IPS DF 6.9 (cell line): ENCODE data around the gene CACNA1H.
"Not testable (repeated sequence)": the region's sequence is repeated elsewhere in the genome, so short reads cannot be mapped to it uniquely, and the experiment has no call there.

ENCODE experiments used
- DNase-seq: peaks from one replicate; pipeline ENCODE4 v3.0.0-alpha.2; 2013; ENCODE audit warnings: low read depth, low spot score
- H3K27ac ChIP-seq: one replicate; pipeline ENCODE4 v1.5.1; 2013; ENCODE audit warnings: low read length, control low read depth
- H3K27me3 ChIP-seq: 2 replicates; pipeline ENCODE4 v1.6.1; 2013; ENCODE audit warnings: mild to moderate bottlenecking, low read length; ENCODE audit not compliant: control insufficient read depth, insufficient read depth
- H3K36me3 ChIP-seq: 2 replicates; pipeline ENCODE4 v1.6.1; 2013; ENCODE audit warnings: low read length; ENCODE audit not compliant: control insufficient read depth, insufficient read depth
- H3K4me1 ChIP-seq: 2 replicates; pipeline ENCODE4 v1.6.1; 2013; ENCODE audit warnings: low read length; ENCODE audit not compliant: control insufficient read depth, insufficient read depth
- H3K4me3 ChIP-seq: 2 replicates; pipeline ENCODE4 v1.5.1; 2013; ENCODE audit warnings: mild to moderate bottlenecking, low read length
- H3K9me3 ChIP-seq: 2 replicates; pipeline ENCODE4 v1.6.1; 2013; ENCODE audit warnings: low read length, inconsistent platforms; ENCODE audit not compliant: control insufficient read depth, insufficient read depth
- WGBS: extraction: QIAGEN DNeasy Blood & Tissue Kit; methylation state at CpG from one replicate; pipeline ENCODE4 v1.1.7; 2013; ENCODE audit warnings: mixed read lengths, missing lambda C conversion rate; ENCODE audit not compliant: insufficient read length, insufficient coverage; 5-methylcytosine and 5-hydroxymethylcytosine counted together

CACNA1H gene

GRCh38 chr16:1220098-1220728 lies 67.3 kb downstream of the CACNA1H start:
- H3K4me3 ChIP-seq, result no peak overlapping the region
- no peaks in the 10 kb centered on the region for H3K9me3 ChIP-seq
- no CpG with 5 or more reads among the region's 55 CpGs for WGBS
- H3K36me3 ChIP-seq, result peaks cover 33% of the 10 kb centered on the region
- no peaks in the 10 kb centered on the region for H3K27me3 ChIP-seq
- H3K27ac ChIP-seq, result no peak overlapping the region
- H3K4me1 ChIP-seq, result no peaks in the 10 kb centered on the region; the same call in 1 of the 2 replicates
- DNase-seq, result no peak

- no peak for DNase-seq
- Histone ChIP-seq H3K27me3 (no peaks in the 10 kb centered on the region), H3K36me3 (peaks cover 28% of the 10 kb centered on the region), H3K9me3 (no peaks in the 10 kb centered on the region), H3K4me1 (no peaks in the 10 kb centered on the region; the same call in 1 of the 2 replicates), H3K27ac (no peak overlapping the region), H3K4me3 (no peak overlapping the region; the same call in 1 of the 2 replicates)
- no CpG with 5 or more reads among the region's 48 CpGs for WGBS
These were observed 68.1 kb downstream of the CACNA1H start for GRCh38 chr16:1220841-1221627.

GRCh38 chr16:1221628-1222552 lies 69.0 kb downstream of the CACNA1H start:
- Histone ChIP-seq H3K4me1 (no peaks in the 10 kb centered on the region; the same call in 1 of the 2 replicates), H3K27ac (no peak overlapping the region), H3K27me3 (no peaks in the 10 kb centered on the region), H3K9me3 (no peaks in the 10 kb centered on the region), H3K4me3 (no peak overlapping the region), H3K36me3 (peaks cover 24% of the 10 kb centered on the region)
- WGBS, result no CpG with 5 or more reads among the region's 40 CpGs
- no peak for DNase-seq

GRCh38 chr16:1222553-1223354 lies 69.8 kb downstream of the CACNA1H start:
- Histone ChIP-seq H3K4me1 (no peaks in the 10 kb centered on the region; the same call in 1 of the 2 replicates), H3K36me3 (peaks cover 20% of the 10 kb centered on the region), H3K27me3 (no peaks in the 10 kb centered on the region), H3K27ac (no peak overlapping the region), H3K9me3 (no peaks in the 10 kb centered on the region), H3K4me3 (no peak overlapping the region)
- WGBS, result no CpG with 5 or more reads among the region's 25 CpGs
- no peak for DNase-seq

- no peaks in the 10 kb centered on the region; the same call in 1 of the 2 replicates for H3K4me1 ChIP-seq
- H3K27ac ChIP-seq, result no peak overlapping the region
- no CpG with 5 or more reads among the region's 38 CpGs for WGBS
- H3K9me3 ChIP-seq, result no peaks in the 10 kb centered on the region
- peaks cover 14% of the 10 kb centered on the region; the same call in 1 of the 2 replicates for H3K36me3 ChIP-seq
- DNase-seq, result no peak
- no peaks in the 10 kb centered on the region for H3K27me3 ChIP-seq
- H3K4me3 ChIP-seq, result no peak overlapping the region
These were observed 70.7 kb downstream of the CACNA1H start for GRCh38 chr16:1223355-1224214.

- no peak for DNase-seq
- Histone ChIP-seq H3K36me3 (peaks cover 14% of the 10 kb centered on the region; the same call in 1 of the 2 replicates), H3K4me1 (no peaks in the 10 kb centered on the region; the same call in 1 of the 2 replicates), H3K27ac (no peak overlapping the region), H3K4me3 (no peak overlapping the region), H3K9me3 (no peaks in the 10 kb centered on the region), H3K27me3 (no peaks in the 10 kb centered on the region)
- no CpG with 5 or more reads among the region's 9 CpGs for WGBS
These were observed 71.7 kb downstream of the CACNA1H start for GRCh38 chr16:1224558-1224957.

GRCh38 chr16:1225051-1225451 lies 72.1 kb downstream of the CACNA1H start, which contains the start of gene TPSG1:
TSS of gene TPSG1 (minus strand) at chr16:1225268. CDS start at chr16:1225252, 16 bp downstream.
- Histone ChIP-seq H3K36me3 (peaks cover 11% of the 10 kb centered on the region; the same call in 1 of the 2 replicates), H3K27ac (no peak within 1 kb of the TSS), H3K27me3 (no peaks in the 10 kb centered on the region), H3K4me1 (no peaks in the 10 kb centered on the region; the same call in 1 of the 2 replicates), H3K9me3 (no peaks in the 10 kb centered on the region), H3K4me3 (no peak within 1 kb of the TSS)
- no peak for DNase-seq
- no CpG with 5 or more reads among the region's 10 CpGs for WGBS

GRCh38 chr16:1225728-1226311 lies 72.9 kb downstream of the CACNA1H start:
- H3K27ac ChIP-seq, H3K27me3 ChIP-seq, H3K4me3 ChIP-seq, DNase-seq, H3K4me1 ChIP-seq, H3K9me3 ChIP-seq, H3K36me3 ChIP-seq: not testable (repeated sequence)
- WGBS, result no CpG with 5 or more reads among the region's 24 CpGs

- not testable (repeated sequence) for H3K27ac ChIP-seq, H3K4me1 ChIP-seq, H3K9me3 ChIP-seq, H3K27me3 ChIP-seq, H3K36me3 ChIP-seq, H3K4me3 ChIP-seq, DNase-seq
- no CpG with 5 or more reads among the region's 14 CpGs for WGBS
These were observed 73.8 kb downstream of the CACNA1H start for GRCh38 chr16:1226692-1227091.
